ENCODE measurements around the gene AGXT2.

AGXT2 gene

GRCh38 chr5:35030426-35031100, 17.2 kb downstream of the AGXT2 start:
- no peak for TF ChIP-seq CTCF (IDR thresholded peaks at IDR 0.05; ENCODE audit: extremely low read depth, missing control alignments)
- no peak for DNase-seq (ENCODE audit: low spot score)

DNA sequence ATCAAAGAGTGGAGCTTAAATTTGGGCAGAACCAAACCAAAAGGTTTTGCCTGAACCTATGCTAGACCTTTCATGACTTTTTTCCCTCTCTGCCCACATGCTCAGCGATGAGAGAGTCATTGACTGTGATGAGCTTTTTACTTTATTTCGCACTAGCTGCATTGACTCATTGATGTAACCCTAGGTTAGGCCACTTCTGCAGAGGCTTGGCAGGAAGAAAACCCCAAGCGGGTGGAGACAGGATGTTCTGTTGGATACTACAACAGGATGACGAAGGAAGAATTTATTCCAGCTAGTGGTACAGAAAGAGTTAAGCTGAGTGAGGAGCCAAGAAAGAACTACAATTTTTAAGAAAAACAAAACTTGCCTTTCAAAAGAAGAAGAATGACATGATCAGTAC, 18.4 kb downstream of the AGXT2 start:
- no peak for TF ChIP-seq CTCF (IDR thresholded peaks at IDR 0.05; ENCODE audit: extremely low read depth, missing control alignments)

DNA sequence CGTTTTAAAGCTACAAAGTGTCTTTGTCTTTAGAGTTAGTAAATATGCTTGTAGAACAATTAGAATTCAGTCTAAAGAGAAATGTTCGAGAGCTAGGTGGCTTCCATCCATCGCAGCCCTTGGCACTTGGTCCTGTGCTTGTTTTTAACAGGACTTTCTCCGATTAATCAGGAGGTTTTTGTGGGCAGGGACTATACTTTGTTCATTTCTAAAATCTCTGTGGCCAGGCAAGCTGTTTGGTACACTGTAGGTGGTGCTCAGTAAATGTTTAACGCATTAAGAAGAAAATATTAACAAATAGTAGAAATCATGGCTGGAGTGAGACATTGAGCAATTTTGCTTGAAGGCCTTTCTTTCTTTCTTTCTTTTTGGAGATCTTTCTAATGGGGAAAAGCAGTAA, 20.8 kb downstream of the AGXT2 start:
- TF ChIP-seq CTCF (IDR thresholded peaks at IDR 0.05; ENCODE audit: extremely low read depth, missing control alignments), result no peak
- no peak for DNase-seq (ENCODE audit: low spot score)

More for the DNA sequence above, 18.4 kb downstream of the AGXT2 start:
- DNase-seq (ENCODE audit: low spot score), result no peak

- no peak for DNase-seq (ENCODE audit: low spot score)
- no peak for TF ChIP-seq CTCF (IDR thresholded peaks at IDR 0.05; ENCODE audit: extremely low read depth, missing control alignments)
Measured at GRCh38 chr5:35026280-35026840, 21.4 kb downstream of the AGXT2 start.

GRCh38 chr5:35024911-35025510, 22.7 kb downstream of the AGXT2 start:
- TF ChIP-seq CTCF (IDR thresholded peaks at IDR 0.05; ENCODE audit: extremely low read depth, missing control alignments), result no peak

GRCh38 chr5:35023391-35024178, 24.2 kb downstream of the AGXT2 start:
- no peak for DNase-seq (ENCODE audit: low spot score)
- no peak for TF ChIP-seq CTCF (IDR thresholded peaks at IDR 0.05; ENCODE audit: extremely low read depth, missing control alignments)

More at GRCh38 chr5:35024911-35025510, 22.7 kb downstream of the AGXT2 start:
- no peak for DNase-seq (ENCODE audit: low spot score)
